K562 (cell line): ENCODE measurements around the gene STX7. TPM values are rescaled to one million over a fixed set of nuclear protein-coding genes. Genes with fewer than 3 reads are reported as not detected.

ENCODE experiments used
- BCLAF1 ChIP-seq, 2 experiments: fragments of 450-650 bp in 1 of 2; IDR thresholded peaks; 2 replicates each; pipeline ENCODE4 v1.6.1; 2011 to 2017; ENCODE audit warnings: low read depth in 2 of 2, antibody characterized with exemption in 1 of 2, borderline replicate concordance in 1 of 2, low read length in 1 of 2, mild to moderate bottlenecking in 1 of 2, mixed read lengths in 1 of 2; ENCODE audit not compliant: control insufficient read depth in 1 of 2
- BCOR ChIP-seq: fragments of 450-650 bp; IDR thresholded peaks from 2 replicates; pipeline ENCODE4 v1.6.1; 2016
- C11orf30 ChIP-seq: fragments of 450-650 bp; IDR thresholded peaks from 2 replicates; pipeline ENCODE4 v1.6.1; 2016; ENCODE audit warnings: low read depth, mild to moderate bottlenecking
- CCAR2 ChIP-seq: fragments of 200-400 bp; formaldehyde crosslinking; IDR thresholded peaks from 2 replicates; pipeline ENCODE4 v1.6.1; 2017; ENCODE audit warnings: mild to moderate bottlenecking, low read depth, low read length
- CREBBP ChIP-seq: IDR thresholded peaks from one replicate; pipeline ENCODE4 v1.6.1; 2012; ENCODE audit warnings: low read depth, mild to moderate bottlenecking, control low read depth, inconsistent platforms, low read length
- KHSRP ChIP-seq: fragments of 450-650 bp; IDR thresholded peaks from 2 replicates; pipeline ENCODE4 v1.6.1; 2017
- MAFF ChIP-seq: IDR thresholded peaks from 2 replicates; pipeline ENCODE4 v1.6.1; 2012; ENCODE audit warnings: low read length, improper control_type of control experiment
- MAFG ChIP-seq: fragments of 450-650 bp; conservative IDR thresholded peaks from 2 replicates; pipeline ENCODE4 v1.6.1; 2016; ENCODE audit warnings: missing genetic modification characterization, missing compliant biosample characterization
- MAFK ChIP-seq: IDR thresholded peaks from 2 replicates; pipeline ENCODE4 v1.6.1; 2011; ENCODE audit warnings: low read length, improper control_type of control experiment
- MTA3 ChIP-seq: fragments of 450-650 bp; formaldehyde crosslinking; IDR thresholded peaks from 2 replicates; pipeline ENCODE4 v1.6.1; 2017; ENCODE audit warnings: mild to moderate bottlenecking, borderline replicate concordance
- PML ChIP-seq: IDR thresholded peaks from 2 replicates; pipeline ENCODE4 v1.6.1; 2012; ENCODE audit warnings: low read length, inconsistent platforms
- POLR2AphosphoS2 ChIP-seq: IDR thresholded peaks from 2 replicates; pipeline ENCODE4 v1.6.1; 2012; ENCODE audit warnings: low read length, improper control_type of control experiment
- RB1 ChIP-seq: fragments of 450-650 bp; IDR thresholded peaks from 2 replicates; pipeline ENCODE4 v1.6.1; 2017; ENCODE audit warnings: low read depth, mild to moderate bottlenecking
- RBM22 ChIP-seq: fragments of 200-400 bp; formaldehyde crosslinking; IDR thresholded peaks from 2 replicates; pipeline ENCODE4 v1.6.1; 2018; ENCODE audit warnings: low read length, low read depth; ENCODE audit not compliant: poor library complexity, severe bottlenecking
- SAFB ChIP-seq: fragments of 200-400 bp; formaldehyde crosslinking; IDR thresholded peaks from 2 replicates; pipeline ENCODE4 v1.6.1; 2017; ENCODE audit warnings: low read depth, low read length, borderline replicate concordance
- U2AF1 ChIP-seq: fragments of 200-400 bp; formaldehyde crosslinking; optimal IDR thresholded peaks from 2 replicates; pipeline ENCODE3; 2017; ENCODE audit warnings: mild to moderate bottlenecking, low read depth, low read length, moderate library complexity
- ZBTB1 ChIP-seq: sonication (generic); formaldehyde crosslinking; IDR thresholded peaks from 2 replicates; pipeline ENCODE4 v1.8.1; 2023; ENCODE audit warnings: missing genetic modification reagents, low read depth, mild to moderate bottlenecking, borderline replicate concordance
- ZNF316 ChIP-seq: fragments of 450-650 bp; IDR thresholded peaks from 2 replicates; pipeline ENCODE4 v1.6.1; 2016
- ZNF583 ChIP-seq: fragments of 250-450 bp; sonication (Bioruptor Pico); IDR thresholded peaks from 2 replicates; pipeline ENCODE4 v1.4.0; 2020
- polyA plus RNA-seq, 8 experiments: library from polyadenylated mRNA; depleted of rRNA in 4 of 8; stranded (reverse) in 5 of 8; unstranded in 3 of 8; fragments of >200 nt; fragmentation: Nextera tagmentation in 2 of 8; fragmentation: Illumina TruSeq in 1 of 8; extraction: Ambion mirVana in 2 of 8; extraction: Trizol in 1 of 8; gene quantifications; 2 replicates each; pipeline versions ENCODE4 v1.2.1 to v1.2.3, GENCODE V29; 2011 to 2014; ENCODE audit warnings: inconsistent platforms in 1 of 8, missing spikeins in 1 of 8
- total RNA-seq, 7 experiments: library from RNA; depleted of rRNA in 6 of 7; stranded (reverse); fragments of >200 nt in 6 of 7; fragmentation: Illumina TruSeq in 2 of 7; extraction: Trizol in 2 of 7; gene quantifications; 2 replicates each; pipeline versions ENCODE4 v1.2.1 to v1.2.3, GENCODE V29; 2011 to 2021; ENCODE audit warnings: low replicate concordance in 1 of 7
- TF ChIP-seq, protein P1 (sequence below): sonication (generic); formaldehyde crosslinking; IDR thresholded peaks from 2 replicates; pipeline ENCODE4 v1.8.0; 2022; ENCODE audit warnings: missing genetic modification reagents, mild to moderate bottlenecking, borderline replicate concordance
- TF ChIP-seq, protein P2 (sequence below): sonication (generic); formaldehyde crosslinking; IDR thresholded peaks from 2 replicates; pipeline ENCODE4 v1.8.0; 2022; ENCODE audit warnings: mild to moderate bottlenecking, low read depth, missing genetic modification reagents
- TF ChIP-seq, protein P3 (sequence below): fragments of 450-650 bp; formaldehyde crosslinking; IDR thresholded peaks from 2 replicates; pipeline ENCODE4 v1.4.0; 2020; ENCODE audit warnings: mild to moderate bottlenecking, moderate library complexity

Gene STX7
- total and polyA plus RNA-seq, 9 of the 15 experiments (the other 6 are each of a cell fraction or from before 2014, with no cell fraction given) = 13.0 to 34.4 (median 25.3) TPM

GRCh38 chr6:132446855-132447241 lies 66.1 kb downstream of the STX7 start (continued):
- TF ChIP-seq, protein P1, sequence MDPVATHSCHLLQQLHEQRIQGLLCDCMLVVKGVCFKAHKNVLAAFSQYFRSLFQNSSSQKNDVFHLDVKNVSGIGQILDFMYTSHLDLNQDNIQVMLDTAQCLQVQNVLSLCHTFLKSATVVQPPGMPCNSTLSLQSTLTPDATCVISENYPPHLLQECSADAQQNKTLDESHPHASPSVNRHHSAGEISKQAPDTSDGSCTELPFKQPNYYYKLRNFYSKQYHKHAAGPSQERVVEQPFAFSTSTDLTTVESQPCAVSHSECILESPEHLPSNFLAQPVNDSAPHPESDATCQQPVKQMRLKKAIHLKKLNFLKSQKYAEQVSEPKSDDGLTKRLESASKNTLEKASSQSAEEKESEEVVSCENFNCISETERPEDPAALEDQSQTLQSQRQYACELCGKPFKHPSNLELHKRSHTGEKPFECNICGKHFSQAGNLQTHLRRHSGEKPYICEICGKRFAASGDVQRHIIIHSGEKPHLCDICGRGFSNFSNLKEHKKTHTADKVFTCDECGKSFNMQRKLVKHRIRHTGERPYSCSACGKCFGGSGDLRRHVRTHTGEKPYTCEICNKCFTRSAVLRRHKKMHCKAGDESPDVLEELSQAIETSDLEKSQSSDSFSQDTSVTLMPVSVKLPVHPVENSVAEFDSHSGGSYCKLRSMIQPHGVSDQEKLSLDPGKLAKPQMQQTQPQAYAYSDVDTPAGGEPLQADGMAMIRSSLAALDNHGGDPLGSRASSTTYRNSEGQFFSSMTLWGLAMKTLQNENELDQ = no peak
- TF ChIP-seq SAFB = no peak
- TF ChIP-seq MAFK = peak; percentile 39; the same call in 1 of the 2 replicates
- no peak for TF ChIP-seq PML
- TF ChIP-seq, protein P2, sequence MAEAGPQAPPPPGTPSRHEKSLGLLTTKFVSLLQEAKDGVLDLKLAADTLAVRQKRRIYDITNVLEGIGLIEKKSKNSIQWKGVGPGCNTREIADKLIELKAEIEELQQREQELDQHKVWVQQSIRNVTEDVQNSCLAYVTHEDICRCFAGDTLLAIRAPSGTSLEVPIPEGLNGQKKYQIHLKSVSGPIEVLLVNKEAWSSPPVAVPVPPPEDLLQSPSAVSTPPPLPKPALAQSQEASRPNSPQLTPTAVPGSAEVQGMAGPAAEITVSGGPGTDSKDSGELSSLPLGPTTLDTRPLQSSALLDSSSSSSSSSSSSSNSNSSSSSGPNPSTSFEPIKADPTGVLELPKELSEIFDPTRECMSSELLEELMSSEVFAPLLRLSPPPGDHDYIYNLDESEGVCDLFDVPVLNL (CRISPR knock-in tag) = no peak
- TF ChIP-seq ZNF316 = peak; percentile 78
- no peak for TF ChIP-seq CCAR2
- TF ChIP-seq BCOR = no peak
- TF ChIP-seq KHSRP = no peak
- TF ChIP-seq C11orf30 = peak; percentile 49; the same call in 1 of the 2 replicates
- no peak for TF ChIP-seq BCLAF1 (IDR thresholded peaks at IDR 0.05; ENCODE audit: borderline replicate concordance in 1 of 2, control insufficient read depth in 1 of 2, low read depth in 2 of 2, low read length in 1 of 2)
- no peak for TF ChIP-seq POLR2AphosphoS2
- TF ChIP-seq RBM22 = no peak
- peak; percentile 48 for TF ChIP-seq MAFG (tag)
- TF ChIP-seq MTA3 = no peak
- no peak for TF ChIP-seq RB1
- no peak for TF ChIP-seq U2AF1
- TF ChIP-seq CREBBP = no peak
- TF ChIP-seq, protein P3, sequence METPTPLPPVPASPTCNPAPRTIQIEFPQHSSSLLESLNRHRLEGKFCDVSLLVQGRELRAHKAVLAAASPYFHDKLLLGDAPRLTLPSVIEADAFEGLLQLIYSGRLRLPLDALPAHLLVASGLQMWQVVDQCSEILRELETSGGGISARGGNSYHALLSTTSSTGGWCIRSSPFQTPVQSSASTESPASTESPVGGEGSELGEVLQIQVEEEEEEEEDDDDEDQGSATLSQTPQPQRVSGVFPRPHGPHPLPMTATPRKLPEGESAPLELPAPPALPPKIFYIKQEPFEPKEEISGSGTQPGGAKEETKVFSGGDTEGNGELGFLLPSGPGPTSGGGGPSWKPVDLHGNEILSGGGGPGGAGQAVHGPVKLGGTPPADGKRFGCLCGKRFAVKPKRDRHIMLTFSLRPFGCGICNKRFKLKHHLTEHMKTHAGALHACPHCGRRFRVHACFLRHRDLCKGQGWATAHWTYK (CRISPR knock-in tag) = no peak
- TF ChIP-seq MAFF = peak; percentile 47; the same call in 1 of the 2 replicates
- TF ChIP-seq ZBTB1 (CRISPR knock-in tag) = no peak
- no peak for TF ChIP-seq ZNF583 (CRISPR knock-in tag)
